Hematopoietic multipotent progenitor cell treated with erythropoietin and hydrocortisone succinate and interleukin-3 and kit ligand, for 6 days (in vitro differentiated cells): ENCODE data around the gene IFNA5.

Source experiments
- DNase-seq: peaks from one replicate; pipeline ENCODE4 v3.0.0-alpha.2; 2015

The IFNA5 gene

GRCh38 chr9:21289848-21290247 lies 15.3 kb downstream of the IFNA5 start:
- no peak for DNase-seq

- DNase-seq = no peak
Observed at GRCh38 chr9:21287280-21287679, 17.8 kb downstream of the IFNA5 start.

DNA sequence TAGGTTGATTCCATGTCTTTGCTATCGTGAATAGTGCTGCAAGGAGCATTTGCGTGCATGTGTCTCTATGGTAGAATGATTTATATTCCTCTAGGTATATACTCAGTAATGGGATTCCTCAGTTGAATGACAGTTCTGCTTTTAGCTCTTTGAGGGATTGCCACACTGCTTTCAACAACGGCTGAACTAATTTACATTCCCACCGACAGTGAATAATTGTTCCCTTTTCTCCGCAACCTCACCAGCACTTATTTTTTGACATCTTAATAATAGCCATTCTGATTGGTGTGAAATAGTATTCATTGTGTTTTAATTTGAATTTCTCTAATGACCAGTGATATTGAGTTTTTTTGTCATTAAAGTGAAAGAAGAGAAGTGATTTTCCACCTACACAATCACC lies 18.5 kb downstream of the IFNA5 start:
- peak; percentile 11 for DNase-seq

GRCh38 chr9:21286099-21286498 lies 19.0 kb downstream of the IFNA5 start:
- DNase-seq = no peak

DNA sequence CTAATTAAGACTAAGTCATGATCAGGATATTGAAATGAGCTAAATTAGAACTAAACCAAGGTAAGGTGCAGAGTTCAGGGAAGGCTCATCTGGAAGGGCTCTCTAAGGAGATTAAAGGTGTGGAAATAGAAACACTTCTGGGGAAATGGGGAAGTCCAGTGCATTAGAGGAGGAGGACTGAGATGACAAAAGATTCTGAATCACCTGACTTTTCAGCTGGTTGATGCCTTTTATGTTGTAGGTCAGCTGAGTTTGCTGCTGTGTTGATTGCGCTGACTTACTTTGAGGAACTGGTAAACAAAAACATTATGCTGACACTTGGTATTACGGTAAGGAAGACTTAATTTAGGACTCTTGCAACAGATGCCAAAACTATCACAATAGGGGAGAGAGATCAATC lies 23.8 kb downstream of the IFNA5 start:
- DNase-seq = no peak

DNA sequence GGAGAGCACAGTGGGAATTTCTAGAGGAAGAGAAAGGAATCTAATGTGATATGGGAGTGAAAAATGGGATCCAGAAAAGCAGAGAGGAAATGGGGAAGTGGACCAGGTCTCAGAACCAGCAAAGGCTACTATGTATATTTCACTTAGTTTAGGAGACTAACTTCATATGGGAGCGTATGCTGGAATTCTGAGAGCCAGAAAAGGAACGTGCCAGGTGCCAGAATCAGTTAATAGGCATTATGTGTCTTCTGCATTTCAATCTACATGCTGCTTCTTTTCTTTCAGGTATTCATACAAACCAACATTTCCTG lies 36.8 kb downstream of the IFNA5 start:
- DNase-seq = no peak

GRCh38 chr9:21267485-21268346 lies 37.4 kb downstream of the IFNA5 start:
- DNase-seq = peak; percentile 41

DNA sequence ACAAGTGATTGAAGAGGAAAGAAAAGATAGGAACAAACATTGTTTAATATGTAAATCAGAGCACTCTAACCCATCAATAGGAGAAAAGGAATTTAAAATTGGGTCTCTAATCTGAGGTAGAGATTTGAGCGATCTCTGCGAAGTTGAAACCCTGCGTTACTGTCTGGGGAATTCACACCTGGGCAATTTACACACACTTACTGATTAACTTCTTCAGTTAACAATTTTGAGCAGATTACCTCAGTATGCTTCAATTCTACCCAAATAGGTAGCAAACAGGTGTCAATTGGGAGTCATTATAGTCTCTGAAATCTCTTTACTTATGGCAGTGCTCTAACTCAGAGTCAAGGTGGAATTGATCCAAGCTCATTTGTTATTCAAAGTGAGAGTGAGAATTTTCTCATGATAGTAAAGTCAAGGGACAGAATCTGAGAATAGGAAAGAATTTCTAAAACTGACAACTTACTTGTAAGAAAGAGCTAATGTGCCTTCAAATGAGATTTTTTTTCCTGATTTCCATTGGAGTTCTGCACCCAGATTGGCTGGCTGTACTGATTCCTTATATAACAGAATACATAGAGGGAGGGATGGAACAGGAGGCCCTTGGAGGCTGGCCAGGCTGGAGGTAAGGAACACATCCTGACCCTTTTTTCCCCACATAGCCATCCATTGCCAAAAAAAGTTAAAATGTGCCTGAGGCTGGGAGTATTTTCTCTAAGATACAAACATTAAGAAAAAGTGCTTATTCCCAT lies 38.2 kb downstream of the IFNA5 start:
- no peak for DNase-seq

DNA sequence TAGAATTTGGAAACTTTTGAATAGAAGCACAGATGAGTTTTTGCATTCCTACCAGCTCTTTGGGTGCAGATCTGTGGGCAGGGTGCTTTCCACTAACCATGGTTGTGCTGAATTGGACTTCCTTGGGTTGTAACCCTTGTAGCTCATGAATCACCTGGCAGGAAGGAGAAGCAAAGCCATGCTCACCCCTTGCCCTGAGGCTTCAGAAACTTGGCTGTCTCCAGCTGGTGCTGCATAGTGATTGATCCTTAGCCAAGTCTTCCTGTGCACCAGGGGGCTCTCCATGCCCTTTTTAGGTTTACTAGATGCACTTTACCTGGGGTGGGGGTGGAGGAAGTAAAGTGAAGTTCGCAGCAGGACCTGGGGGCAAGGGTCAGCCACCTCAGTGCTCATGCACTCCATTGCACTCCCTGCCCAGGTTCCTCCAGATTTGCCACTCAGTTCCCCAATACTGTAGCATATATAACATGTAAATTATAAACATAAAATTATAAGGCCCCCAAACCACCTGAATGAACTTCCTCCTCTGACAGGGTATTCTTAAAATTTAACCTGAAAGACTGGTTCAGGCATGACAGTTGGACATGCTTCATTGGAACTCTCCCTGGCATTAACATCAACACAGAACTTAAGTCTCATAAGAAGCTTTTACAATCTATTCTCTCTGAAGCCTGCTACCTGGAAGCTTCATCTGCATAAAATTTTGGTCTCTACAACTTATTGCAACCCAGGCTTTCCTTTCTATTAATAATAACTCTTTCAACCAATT lies 39.5 kb downstream of the IFNA5 start:
- DNase-seq = no peak

- DNase-seq = no peak
Observed at GRCh38 chr9:21255538-21256212, 49.4 kb downstream of the IFNA5 start.
